Measurements from ENCODE around the gene MRPS11. TPM values are rescaled to one million over a fixed set of nuclear protein-coding genes. Genes with fewer than 3 reads are reported as not detected.

MRPS11 gene
- total and polyA plus RNA-seq, 2 of the 4 experiments (the other 2 are of a cell fraction) = 66.1 to 87.8 TPM

DNA sequence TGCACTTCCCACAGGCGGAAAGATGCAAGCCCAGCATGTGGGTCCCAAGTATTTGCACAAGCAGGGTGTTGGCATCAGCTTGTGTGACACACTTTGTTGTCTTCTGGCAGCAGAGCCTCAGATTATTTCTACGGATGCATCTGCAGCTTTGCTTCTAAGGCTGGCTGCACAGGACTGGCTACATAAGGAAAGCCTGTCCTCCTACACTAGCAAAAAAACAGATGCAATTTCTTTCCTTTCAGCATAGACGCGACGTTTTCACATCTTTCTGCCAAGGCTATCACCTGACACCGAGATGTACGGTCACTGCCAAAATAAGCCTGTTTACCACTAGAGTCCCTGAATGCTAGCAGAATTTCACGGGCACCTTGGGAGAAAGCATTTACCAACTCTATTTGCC, 13.5 kb downstream of the MRPS11 start:
- Histone ChIP-seq H3K27ac (ENCODE audit: insufficient read depth, low read length) (no peak overlapping the region), H2BK15ac (ENCODE audit: low read depth, low read length) (no peak overlapping the region), H3K14ac (replicated peaks; ENCODE audit: low read depth, low read length) (no peak overlapping the region), H4K20me1 (ENCODE audit: insufficient read depth, low read length) (no peaks in the 10 kb centered on the region), H3K4me1 (ENCODE audit: control insufficient read depth, insufficient read depth, low read length) (peaks cover 2% of the 10 kb centered on the region; the same call in 1 of the 2 replicates), H3K27me3 (ENCODE audit: control insufficient read depth, insufficient read depth, low read length) (no peaks in the 10 kb centered on the region; the same call in 1 of the 2 replicates), H3K9me1 (ENCODE audit: insufficient read depth, low read length) (peaks cover 3% of the 10 kb centered on the region; the same call in 1 of the 2 replicates), H2AFZ (replicated peaks; ENCODE audit: low read length, poor library complexity) (no peak overlapping the region), H3K18ac (ENCODE audit: low read depth, low read length) (no peak overlapping the region), H2AK5ac (ENCODE audit: low read depth, low read length) (no peak overlapping the region), H4K8ac (ENCODE audit: low read depth in 2 of 2, low read length in 2 of 2) (no peak overlapping the region), H3K23ac (ENCODE audit: low read depth, low read length) (no peak overlapping the region), H3K9me3 (ENCODE audit: control insufficient read depth, insufficient read depth, low read length) (no peaks in the 10 kb centered on the region), H3K4me3 (ENCODE audit: insufficient read depth, low read depth, low read length) (no peak overlapping the region), H2AK9ac (replicated peaks; ENCODE audit: low read depth, low read length, poor library complexity) (no peak overlapping the region), H4K5ac (ENCODE audit: low read depth, low read length) (no peak overlapping the region), H2BK20ac (ENCODE audit: low read depth, low read length) (no peak overlapping the region), H4K91ac (ENCODE audit: insufficient read depth, low read depth, low read length) (no peak overlapping the region), H3K36me3 (ENCODE audit: control insufficient read depth, insufficient read depth, low read length) (peaks cover 14% of the 10 kb centered on the region), H3K4me2 (ENCODE audit: low read depth, low read length) (no peak overlapping the region), H2BK120ac (ENCODE audit: low read depth, low read length) (no peak overlapping the region), H2BK5ac (ENCODE audit: low read depth, low read length, poor library complexity, severe bottlenecking) (no peak overlapping the region), H3K56ac (ENCODE audit: extremely low read depth, insufficient read depth, low read length) (no peak overlapping the region), H3K79me1 (ENCODE audit: low read depth in 1 of 2, low read length in 2 of 2) (0 out of 4 replicates have a peak, but pooled peaks cover 2% of the 10 kb centered on the region in 2 experiments), H3K4ac (ENCODE audit: low read depth, low read length) (no peak overlapping the region), H3K9ac (ENCODE audit: low read depth, low read length) (no peak overlapping the region)
- no TSS peak for BruUV-seq (replicated peaks)
- intact Hi-C loops (cut with micrococcal nuclease) (no loop called here), in situ Hi-C loops (cut with MboI; ENCODE audit: low sequenced_read_pairs) (loop anchor here (25.0 kb wide), 2 partner anchors 356 to 531 kb away; no protein-coding TSS in a partner anchor), dilution Hi-C loops (cut with HindIII; ENCODE audit: low sequenced_read_pairs, unreplicated experiment) (no loop called here)
- ChIA-PET CTCF (interaction anchor here (0.6 kb wide), 1 partner anchor 76 kb away, joined by 6 read pairs; no protein-coding TSS in a partner anchor), POLR2A (ENCODE audit: unreplicated experiment) (no interaction called here)
- TF ChIP-seq CEBPB (IDR thresholded peaks at IDR 0.05; ENCODE audit: low read depth, low read length) (no peak), BHLHE40 (IDR thresholded peaks at IDR 0.05; ENCODE audit: low read depth, low read length) (no peak), MAFK (IDR thresholded peaks at IDR 0.05; ENCODE audit: low read depth, low read length) (no peak), POLR2A (IDR thresholded peaks at IDR 0.05; ENCODE audit: low read depth, low read length) (no peak), MXI1 (IDR thresholded peaks at IDR 0.05; ENCODE audit: borderline replicate concordance, low read depth, low read length) (no peak)
- TF ChIP-seq, protein P1, sequence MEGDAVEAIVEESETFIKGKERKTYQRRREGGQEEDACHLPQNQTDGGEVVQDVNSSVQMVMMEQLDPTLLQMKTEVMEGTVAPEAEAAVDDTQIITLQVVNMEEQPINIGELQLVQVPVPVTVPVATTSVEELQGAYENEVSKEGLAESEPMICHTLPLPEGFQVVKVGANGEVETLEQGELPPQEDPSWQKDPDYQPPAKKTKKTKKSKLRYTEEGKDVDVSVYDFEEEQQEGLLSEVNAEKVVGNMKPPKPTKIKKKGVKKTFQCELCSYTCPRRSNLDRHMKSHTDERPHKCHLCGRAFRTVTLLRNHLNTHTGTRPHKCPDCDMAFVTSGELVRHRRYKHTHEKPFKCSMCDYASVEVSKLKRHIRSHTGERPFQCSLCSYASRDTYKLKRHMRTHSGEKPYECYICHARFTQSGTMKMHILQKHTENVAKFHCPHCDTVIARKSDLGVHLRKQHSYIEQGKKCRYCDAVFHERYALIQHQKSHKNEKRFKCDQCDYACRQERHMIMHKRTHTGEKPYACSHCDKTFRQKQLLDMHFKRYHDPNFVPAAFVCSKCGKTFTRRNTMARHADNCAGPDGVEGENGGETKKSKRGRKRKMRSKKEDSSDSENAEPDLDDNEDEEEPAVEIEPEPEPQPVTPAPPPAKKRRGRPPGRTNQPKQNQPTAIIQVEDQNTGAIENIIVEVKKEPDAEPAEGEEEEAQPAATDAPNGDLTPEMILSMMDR (conservative IDR thresholded peaks at IDR 0.05; ENCODE audit: low read depth, low read length) = no peak
- no peak for DNase-seq
- 92% methylated on average over 8 of the region's 8 CpGs; no CpG with 5 or more reads in 1 of the 2 experiments for WGBS, 2 experiments (ENCODE audit: extremely low coverage in 2 of 2, insufficient read length in 1 of 2)
- ATAC-seq (ENCODE audit: low read depth) = no peak

All from IMR-90 (cell line).